ENCODE measurements around the gene CENPE.

CENPE gene

GRCh38 chr4:103158760-103159159 lies 39.4 kb downstream of the CENPE start:
- H3K4me3 Mint-ChIP-seq = no peak overlapping the region
- no peaks in the 10 kb centered on the region for H3K9me3 Mint-ChIP-seq
- H3K27ac Mint-ChIP-seq = no peak overlapping the region
- no peaks in the 10 kb centered on the region for H3K27me3 Mint-ChIP-seq
- DNase-seq = no peak
- H3K4me1 Mint-ChIP-seq = no peaks in the 10 kb centered on the region
- no peaks in the 10 kb centered on the region for H3K36me3 Mint-ChIP-seq
- ATAC-seq (replicated peaks) = no peak

- Mint-ChIP-seq H3K27me3 (no peaks in the 10 kb centered on the region), H3K4me1 (no peaks in the 10 kb centered on the region), H3K36me3 (no peaks in the 10 kb centered on the region), H3K9me3 (no peaks in the 10 kb centered on the region), H3K27ac (no peak overlapping the region), H3K4me3 (no peak overlapping the region)
- ATAC-seq (replicated peaks) (no peak), DNase-seq (no peak)
Observed at GRCh38 chr4:103156106-103156505, 42.0 kb downstream of the CENPE start.

DNA sequence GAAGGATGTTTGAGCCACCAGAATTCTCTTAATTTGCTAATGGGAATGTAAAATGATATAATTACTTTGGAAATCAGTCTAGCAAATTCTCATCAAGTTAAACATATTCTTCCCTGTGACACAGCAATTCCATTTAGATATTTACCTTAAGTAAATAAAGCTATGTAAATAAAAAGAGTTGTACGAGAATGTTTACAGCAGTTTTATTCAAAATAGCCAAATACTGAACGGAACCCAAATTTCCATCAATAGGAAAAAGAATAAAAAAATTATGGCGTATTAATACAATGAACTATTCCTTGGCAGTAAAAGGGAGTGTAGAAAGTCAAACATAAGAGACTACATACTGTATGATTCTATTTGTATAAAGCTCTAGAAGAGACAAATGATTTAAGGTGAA lies 45.8 kb downstream of the CENPE start:
- ATAC-seq (replicated peaks) (no peak), DNase-seq (no peak)
- H3K27ac Mint-ChIP-seq = no peak overlapping the region
- H3K36me3 Mint-ChIP-seq = no peaks in the 10 kb centered on the region
- H3K27me3 Mint-ChIP-seq = no peaks in the 10 kb centered on the region
- H3K4me3 Mint-ChIP-seq = no peak overlapping the region
- no peaks in the 10 kb centered on the region for H3K4me1 Mint-ChIP-seq
- H3K9me3 Mint-ChIP-seq = no peaks in the 10 kb centered on the region

- DNase-seq (no peak), ATAC-seq (replicated peaks) (no peak)
- no peaks in the 10 kb centered on the region for H3K9me3 Mint-ChIP-seq
- no peaks in the 10 kb centered on the region for H3K4me1 Mint-ChIP-seq
- H3K27ac Mint-ChIP-seq = no peak overlapping the region
- H3K36me3 Mint-ChIP-seq = no peaks in the 10 kb centered on the region
- H3K4me3 Mint-ChIP-seq = no peak overlapping the region
- no peaks in the 10 kb centered on the region for H3K27me3 Mint-ChIP-seq
Observed at GRCh38 chr4:103150677-103151076, 47.5 kb downstream of the CENPE start.

DNA sequence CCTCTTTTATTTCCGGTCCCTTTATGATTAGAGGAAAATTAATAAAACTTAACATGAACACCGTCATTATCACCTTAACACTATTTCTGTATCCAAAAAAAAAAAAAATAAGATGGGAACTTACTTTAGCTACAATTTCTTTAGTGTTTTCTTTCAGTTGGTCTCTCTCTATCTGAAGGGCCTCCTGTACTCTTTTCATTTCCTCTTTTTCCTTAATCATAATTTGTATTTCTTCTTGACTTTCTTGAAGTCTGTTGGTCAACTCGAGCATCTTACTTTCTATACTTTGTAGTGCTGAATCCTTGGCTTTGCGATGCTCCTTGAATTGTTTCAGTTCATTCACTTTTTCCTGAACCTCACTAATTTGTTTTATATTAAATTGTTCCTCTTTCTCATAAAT lies 53.2 kb downstream of the CENPE start:
- H3K36me3 Mint-ChIP-seq = peaks cover 3 to 4% of the 10 kb centered on the region in 2 donors
- H3K27me3 Mint-ChIP-seq = no peaks in the 10 kb centered on the region
- DNase-seq = no peak

GRCh38 chr4:103137446-103137827 lies 60.7 kb downstream of the CENPE start:
- peaks cover 0 to 1% of the 10 kb centered on the region in 2 donors for H3K4me1 Mint-ChIP-seq
- no peak overlapping the region for H3K27ac Mint-ChIP-seq
- H3K36me3 Mint-ChIP-seq = peaks cover 0 to 1% of the 10 kb centered on the region in 2 donors
- DNase-seq (no peak), ATAC-seq (replicated peaks) (no peak)
- H3K27me3 Mint-ChIP-seq = no peaks in the 10 kb centered on the region
- H3K9me3 Mint-ChIP-seq = no peaks in the 10 kb centered on the region
- H3K4me3 Mint-ChIP-seq = no peak overlapping the region

More for the DNA sequence above, 53.2 kb downstream of the CENPE start:
- no peak for ATAC-seq (replicated peaks)
- H3K4me1 Mint-ChIP-seq = peaks cover 0 to 10% of the 10 kb centered on the region in 2 donors
- no peaks in the 10 kb centered on the region for H3K9me3 Mint-ChIP-seq
- no peak overlapping the region for H3K4me3 Mint-ChIP-seq
- H3K27ac Mint-ChIP-seq = no peak overlapping the region

DNA sequence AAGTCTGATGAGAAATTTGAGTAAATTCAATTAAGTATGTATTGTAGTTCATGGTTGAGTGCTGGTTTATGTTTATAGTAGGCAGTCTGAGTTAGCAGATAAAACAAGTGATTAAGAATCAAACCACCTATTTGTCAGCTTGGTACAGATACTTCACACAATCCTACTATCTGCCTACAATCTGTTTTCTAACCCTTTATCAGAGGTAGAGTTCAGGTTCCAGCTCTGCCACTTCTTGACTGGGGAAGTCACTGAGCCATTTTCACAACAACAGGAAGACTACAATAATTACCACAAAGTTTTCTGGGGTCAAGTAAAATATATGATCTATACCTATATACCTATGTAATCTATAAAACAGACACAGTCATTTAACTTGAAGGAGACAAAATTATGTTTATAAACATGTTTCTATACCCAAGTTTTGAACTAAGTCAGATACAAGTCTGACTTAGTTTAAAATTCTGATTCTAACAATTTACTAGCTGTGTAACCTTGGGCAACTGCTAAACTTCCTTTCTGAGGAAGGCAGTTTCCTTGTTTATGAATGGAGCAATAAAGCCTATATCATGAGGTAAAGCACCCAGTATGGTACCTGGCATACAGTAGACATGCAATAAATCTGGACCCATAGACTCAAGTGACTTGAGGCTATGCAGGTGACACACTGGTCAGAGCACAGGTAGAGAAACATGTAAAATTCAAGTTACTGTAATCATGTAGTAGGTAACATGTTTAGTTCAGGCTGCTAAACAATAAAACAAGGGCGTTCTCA lies 61.3 kb downstream of the CENPE start:
- Mint-ChIP-seq H3K27ac (no peak overlapping the region), H3K27me3 (no peaks in the 10 kb centered on the region), H3K4me3 (no peak overlapping the region), H3K4me1 (peaks cover 0 to 1% of the 10 kb centered on the region in 2 donors), H3K9me3 (no peaks in the 10 kb centered on the region), H3K36me3 (peaks cover 0 to 1% of the 10 kb centered on the region in 2 donors)
- no peak for DNase-seq
- no peak for ATAC-seq (replicated peaks)

- DNase-seq = no peak
- no peak for ATAC-seq (replicated peaks)
- Mint-ChIP-seq H3K4me3 (no peak overlapping the region), H3K27me3 (no peaks in the 10 kb centered on the region), H3K36me3 (peaks cover 2 to 8% of the 10 kb centered on the region in 2 donors), H3K4me1 (no peaks in the 10 kb centered on the region), H3K9me3 (peaks cover 6 to 13% of the 10 kb centered on the region in 2 donors), H3K27ac (no peak overlapping the region)
Observed at GRCh38 chr4:103129174-103129573, 69.0 kb downstream of the CENPE start.

- DNase-seq (no peak), ATAC-seq (replicated peaks) (no peak)
- Mint-ChIP-seq H3K27me3 (no peaks in the 10 kb centered on the region), H3K36me3 (peaks cover 2 to 8% of the 10 kb centered on the region in 2 donors), H3K4me3 (no peak overlapping the region), H3K27ac (no peak overlapping the region), H3K4me1 (no peaks in the 10 kb centered on the region), H3K9me3 (peaks cover 6 to 13% of the 10 kb centered on the region in 2 donors)
Observed at GRCh38 chr4:103126126-103126525, 72.0 kb downstream of the CENPE start.

DNA sequence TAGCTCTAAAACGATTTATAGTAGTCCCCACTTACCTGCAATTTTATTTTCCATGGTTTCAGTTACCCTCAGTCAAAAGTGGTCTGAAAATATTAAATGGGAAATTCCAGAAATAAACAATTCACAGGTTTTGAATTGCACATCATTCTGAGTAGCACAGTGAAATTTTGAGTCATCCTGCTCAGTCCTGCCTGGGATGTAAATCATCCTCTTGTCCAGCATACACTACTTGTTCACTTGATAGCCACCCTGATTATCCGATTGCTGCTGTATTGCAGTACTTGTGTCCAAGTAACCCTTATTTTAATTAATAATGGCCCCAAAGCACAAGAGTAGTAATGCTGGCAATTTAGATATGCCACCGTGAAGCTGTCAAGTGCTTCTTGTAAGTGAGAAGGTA lies 75.0 kb downstream of the CENPE start:
- ATAC-seq (replicated peaks) (no peak), DNase-seq (no peak)
- peaks cover 0 to 4% of the 10 kb centered on the region in 2 donors for H3K36me3 Mint-ChIP-seq
- no peak overlapping the region for H3K4me3 Mint-ChIP-seq
- H3K27ac Mint-ChIP-seq = no peak overlapping the region
- H3K9me3 Mint-ChIP-seq = peaks cover 3 to 8% of the 10 kb centered on the region in 2 donors
- H3K4me1 Mint-ChIP-seq = no peaks in the 10 kb centered on the region
- no peaks in the 10 kb centered on the region for H3K27me3 Mint-ChIP-seq

DNA sequence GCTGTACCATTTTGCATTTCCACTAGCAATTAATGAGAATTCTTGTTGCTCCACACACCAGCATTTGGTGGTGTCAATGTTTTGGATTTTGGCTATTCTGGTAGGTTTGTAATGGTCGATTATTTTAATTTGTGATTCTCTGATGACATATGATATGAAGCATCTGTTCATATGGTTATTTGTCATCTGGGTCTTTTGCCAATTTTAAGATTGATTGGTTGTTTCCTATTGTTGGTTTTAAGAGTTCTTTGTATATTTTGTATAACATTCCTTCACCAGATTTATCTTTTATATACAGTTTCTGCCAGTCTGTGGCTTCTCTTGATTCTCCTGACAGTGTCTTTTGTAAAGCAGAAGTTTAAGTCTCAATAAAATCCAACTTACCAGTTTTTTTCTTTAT lies 80.0 kb downstream of the CENPE start:
- no peak overlapping the region for H3K27ac Mint-ChIP-seq
- no peak overlapping the region for H3K4me3 Mint-ChIP-seq
- ATAC-seq (replicated peaks) (no peak), DNase-seq (no peak)
- H3K9me3 Mint-ChIP-seq = no peaks in the 10 kb centered on the region
- no peaks in the 10 kb centered on the region for H3K4me1 Mint-ChIP-seq
- H3K27me3 Mint-ChIP-seq = no peaks in the 10 kb centered on the region
- no peaks in the 10 kb centered on the region for H3K36me3 Mint-ChIP-seq

GRCh38 chr4:103111598-103111997 lies 86.5 kb downstream of the CENPE start:
- H3K36me3 Mint-ChIP-seq = no peaks in the 10 kb centered on the region
- no peak overlapping the region for H3K27ac Mint-ChIP-seq
- no peaks in the 10 kb centered on the region for H3K27me3 Mint-ChIP-seq
- no peak for DNase-seq
- no peaks in the 10 kb centered on the region for H3K4me1 Mint-ChIP-seq
- H3K4me3 Mint-ChIP-seq = no peak overlapping the region
- ATAC-seq (replicated peaks) = no peak
- H3K9me3 Mint-ChIP-seq = no peaks in the 10 kb centered on the region

DNA sequence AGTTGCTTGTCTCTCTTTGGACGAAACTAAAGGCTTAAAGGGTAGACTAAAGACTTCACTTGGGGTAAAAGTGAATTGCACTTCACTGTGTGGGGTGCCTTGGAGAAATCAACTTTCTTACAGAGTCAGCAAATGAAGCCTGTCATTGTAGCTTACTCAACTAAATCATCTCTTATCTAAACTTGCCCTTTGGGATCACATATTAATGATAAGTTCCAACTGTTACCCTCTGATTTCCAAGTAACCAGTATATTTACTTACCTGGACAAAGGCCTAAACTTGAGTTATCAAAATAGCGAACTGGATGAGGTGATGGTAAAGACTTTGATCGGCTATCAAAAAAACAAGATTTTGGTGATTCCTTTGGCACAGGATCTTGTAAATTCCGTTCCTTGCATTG lies 89.6 kb downstream of the CENPE start:
- no peaks in the 10 kb centered on the region for H3K4me1 Mint-ChIP-seq
- H3K27me3 Mint-ChIP-seq = no peaks in the 10 kb centered on the region
- H3K27ac Mint-ChIP-seq = no peak overlapping the region
- H3K9me3 Mint-ChIP-seq = no peaks in the 10 kb centered on the region
- ATAC-seq (replicated peaks) = no peak
- no peak for DNase-seq
- no peaks in the 10 kb centered on the region for H3K36me3 Mint-ChIP-seq
- no peak overlapping the region for H3K4me3 Mint-ChIP-seq

GRCh38 chr4:103105558-103106356 lies 92.4 kb downstream of the CENPE start:
- ATAC-seq (replicated peaks) (no peak), DNase-seq (no peak)
- Mint-ChIP-seq H3K36me3 (no peaks in the 10 kb centered on the region), H3K9me3 (no peaks in the 10 kb centered on the region), H3K4me3 (no peak overlapping the region), H3K27ac (no peak overlapping the region), H3K27me3 (no peaks in the 10 kb centered on the region), H3K4me1 (no peaks in the 10 kb centered on the region)

DNA sequence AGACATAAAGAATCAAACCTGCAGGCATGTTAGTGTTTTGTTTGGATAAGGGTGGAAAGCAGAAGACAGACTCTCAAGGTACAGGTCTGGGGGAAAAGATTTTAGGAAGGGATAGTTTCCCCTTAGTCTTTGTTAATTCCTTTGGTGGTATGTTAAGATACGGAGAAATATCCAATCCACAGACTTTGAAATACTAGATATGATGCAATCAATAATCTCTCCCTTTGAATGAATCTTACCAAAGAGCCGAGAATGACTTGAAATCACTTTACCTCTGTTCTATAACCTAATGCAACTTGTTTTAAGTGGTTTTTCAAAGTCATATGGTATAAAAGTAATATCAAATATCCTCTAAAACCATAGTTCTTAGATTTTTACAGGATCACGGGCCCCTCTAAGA lies 93.3 kb downstream of the CENPE start:
- no peaks in the 10 kb centered on the region for H3K36me3 Mint-ChIP-seq
- no peaks in the 10 kb centered on the region for H3K27me3 Mint-ChIP-seq
- H3K9me3 Mint-ChIP-seq = no peaks in the 10 kb centered on the region
- no peak for DNase-seq
- no peak overlapping the region for H3K27ac Mint-ChIP-seq
- ATAC-seq (replicated peaks) = no peak
- peaks cover 0 to under 1% of the 10 kb centered on the region in 2 donors for H3K4me1 Mint-ChIP-seq
- no peak overlapping the region for H3K4me3 Mint-ChIP-seq
